ENCODE data around the gene DAAM2. TPM values are rescaled to one million over a fixed set of nuclear protein-coding genes. Genes with fewer than 3 reads are reported as not detected.

Gene DAAM2
- total and polyA plus RNA-seq, 9 of the 15 experiments (the other 6 are each of a cell fraction or from before 2014, with no cell fraction given) = 0.01 to 0.07 TPM; not detected in 7

DNA sequence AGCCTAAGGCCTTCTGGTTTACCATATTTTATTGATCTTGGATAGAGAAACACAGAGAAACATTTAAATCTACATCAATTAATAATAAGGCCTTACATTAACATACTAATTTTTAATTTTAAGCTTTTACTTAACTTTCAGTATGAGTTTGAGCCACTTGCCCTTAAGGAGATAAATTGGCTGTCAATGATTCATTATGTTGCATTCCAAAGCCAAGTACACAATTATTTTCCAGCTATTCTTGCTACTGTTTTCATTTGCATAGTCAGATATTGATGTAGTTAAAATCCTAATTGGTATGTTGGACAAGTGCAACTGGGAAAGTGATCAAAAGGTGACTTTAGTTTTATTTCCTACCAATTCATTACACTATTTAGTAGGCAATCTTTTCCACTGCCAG lies 83.9 kb downstream of the DAAM2 start (continued):
- TF ChIP-seq, protein P1, sequence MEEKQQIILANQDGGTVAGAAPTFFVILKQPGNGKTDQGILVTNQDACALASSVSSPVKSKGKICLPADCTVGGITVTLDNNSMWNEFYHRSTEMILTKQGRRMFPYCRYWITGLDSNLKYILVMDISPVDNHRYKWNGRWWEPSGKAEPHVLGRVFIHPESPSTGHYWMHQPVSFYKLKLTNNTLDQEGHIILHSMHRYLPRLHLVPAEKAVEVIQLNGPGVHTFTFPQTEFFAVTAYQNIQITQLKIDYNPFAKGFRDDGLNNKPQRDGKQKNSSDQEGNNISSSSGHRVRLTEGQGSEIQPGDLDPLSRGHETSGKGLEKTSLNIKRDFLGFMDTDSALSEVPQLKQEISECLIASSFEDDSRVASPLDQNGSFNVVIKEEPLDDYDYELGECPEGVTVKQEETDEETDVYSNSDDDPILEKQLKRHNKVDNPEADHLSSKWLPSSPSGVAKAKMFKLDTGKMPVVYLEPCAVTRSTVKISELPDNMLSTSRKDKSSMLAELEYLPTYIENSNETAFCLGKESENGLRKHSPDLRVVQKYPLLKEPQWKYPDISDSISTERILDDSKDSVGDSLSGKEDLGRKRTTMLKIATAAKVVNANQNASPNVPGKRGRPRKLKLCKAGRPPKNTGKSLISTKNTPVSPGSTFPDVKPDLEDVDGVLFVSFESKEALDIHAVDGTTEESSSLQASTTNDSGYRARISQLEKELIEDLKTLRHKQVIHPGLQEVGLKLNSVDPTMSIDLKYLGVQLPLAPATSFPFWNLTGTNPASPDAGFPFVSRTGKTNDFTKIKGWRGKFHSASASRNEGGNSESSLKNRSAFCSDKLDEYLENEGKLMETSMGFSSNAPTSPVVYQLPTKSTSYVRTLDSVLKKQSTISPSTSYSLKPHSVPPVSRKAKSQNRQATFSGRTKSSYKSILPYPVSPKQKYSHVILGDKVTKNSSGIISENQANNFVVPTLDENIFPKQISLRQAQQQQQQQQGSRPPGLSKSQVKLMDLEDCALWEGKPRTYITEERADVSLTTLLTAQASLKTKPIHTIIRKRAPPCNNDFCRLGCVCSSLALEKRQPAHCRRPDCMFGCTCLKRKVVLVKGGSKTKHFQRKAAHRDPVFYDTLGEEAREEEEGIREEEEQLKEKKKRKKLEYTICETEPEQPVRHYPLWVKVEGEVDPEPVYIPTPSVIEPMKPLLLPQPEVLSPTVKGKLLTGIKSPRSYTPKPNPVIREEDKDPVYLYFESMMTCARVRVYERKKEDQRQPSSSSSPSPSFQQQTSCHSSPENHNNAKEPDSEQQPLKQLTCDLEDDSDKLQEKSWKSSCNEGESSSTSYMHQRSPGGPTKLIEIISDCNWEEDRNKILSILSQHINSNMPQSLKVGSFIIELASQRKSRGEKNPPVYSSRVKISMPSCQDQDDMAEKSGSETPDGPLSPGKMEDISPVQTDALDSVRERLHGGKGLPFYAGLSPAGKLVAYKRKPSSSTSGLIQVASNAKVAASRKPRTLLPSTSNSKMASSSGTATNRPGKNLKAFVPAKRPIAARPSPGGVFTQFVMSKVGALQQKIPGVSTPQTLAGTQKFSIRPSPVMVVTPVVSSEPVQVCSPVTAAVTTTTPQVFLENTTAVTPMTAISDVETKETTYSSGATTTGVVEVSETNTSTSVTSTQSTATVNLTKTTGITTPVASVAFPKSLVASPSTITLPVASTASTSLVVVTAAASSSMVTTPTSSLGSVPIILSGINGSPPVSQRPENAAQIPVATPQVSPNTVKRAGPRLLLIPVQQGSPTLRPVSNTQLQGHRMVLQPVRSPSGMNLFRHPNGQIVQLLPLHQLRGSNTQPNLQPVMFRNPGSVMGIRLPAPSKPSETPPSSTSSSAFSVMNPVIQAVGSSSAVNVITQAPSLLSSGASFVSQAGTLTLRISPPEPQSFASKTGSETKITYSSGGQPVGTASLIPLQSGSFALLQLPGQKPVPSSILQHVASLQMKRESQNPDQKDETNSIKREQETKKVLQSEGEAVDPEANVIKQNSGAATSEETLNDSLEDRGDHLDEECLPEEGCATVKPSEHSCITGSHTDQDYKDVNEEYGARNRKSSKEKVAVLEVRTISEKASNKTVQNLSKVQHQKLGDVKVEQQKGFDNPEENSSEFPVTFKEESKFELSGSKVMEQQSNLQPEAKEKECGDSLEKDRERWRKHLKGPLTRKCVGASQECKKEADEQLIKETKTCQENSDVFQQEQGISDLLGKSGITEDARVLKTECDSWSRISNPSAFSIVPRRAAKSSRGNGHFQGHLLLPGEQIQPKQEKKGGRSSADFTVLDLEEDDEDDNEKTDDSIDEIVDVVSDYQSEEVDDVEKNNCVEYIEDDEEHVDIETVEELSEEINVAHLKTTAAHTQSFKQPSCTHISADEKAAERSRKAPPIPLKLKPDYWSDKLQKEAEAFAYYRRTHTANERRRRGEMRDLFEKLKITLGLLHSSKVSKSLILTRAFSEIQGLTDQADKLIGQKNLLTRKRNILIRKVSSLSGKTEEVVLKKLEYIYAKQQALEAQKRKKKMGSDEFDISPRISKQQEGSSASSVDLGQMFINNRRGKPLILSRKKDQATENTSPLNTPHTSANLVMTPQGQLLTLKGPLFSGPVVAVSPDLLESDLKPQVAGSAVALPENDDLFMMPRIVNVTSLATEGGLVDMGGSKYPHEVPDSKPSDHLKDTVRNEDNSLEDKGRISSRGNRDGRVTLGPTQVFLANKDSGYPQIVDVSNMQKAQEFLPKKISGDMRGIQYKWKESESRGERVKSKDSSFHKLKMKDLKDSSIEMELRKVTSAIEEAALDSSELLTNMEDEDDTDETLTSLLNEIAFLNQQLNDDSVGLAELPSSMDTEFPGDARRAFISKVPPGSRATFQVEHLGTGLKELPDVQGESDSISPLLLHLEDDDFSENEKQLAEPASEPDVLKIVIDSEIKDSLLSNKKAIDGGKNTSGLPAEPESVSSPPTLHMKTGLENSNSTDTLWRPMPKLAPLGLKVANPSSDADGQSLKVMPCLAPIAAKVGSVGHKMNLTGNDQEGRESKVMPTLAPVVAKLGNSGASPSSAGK (IDR thresholded peaks at IDR 0.05) = no peak
- TF ChIP-seq MECOM (CRISPR knock-in tag; IDR thresholded peaks at IDR 0.05) (no peak), ASH1L (IDR thresholded peaks at IDR 0.05; ENCODE audit: borderline replicate concordance, low read depth, partially characterized antibody) (no peak), ZNF766 (CRISPR knock-in tag; conservative IDR thresholded peaks at IDR 0.05) (no peak), HLTF (IDR thresholded peaks at IDR 0.05) (no peak), KDM4B (IDR thresholded peaks at IDR 0.05; ENCODE audit: borderline replicate concordance in 2 of 2, low read depth in 1 of 2) (no peak), CC2D1A (IDR thresholded peaks at IDR 0.05) (no peak)
